ENCODE results near the gene IPO4. TPM values are rescaled to one million over a fixed set of nuclear protein-coding genes. Genes with fewer than 3 reads are reported as not detected.

The IPO4 gene
- total RNA-seq, 4 donors from 2014 or later: 35.7 to 73.2 (median 55.4) TPM

DNA sequence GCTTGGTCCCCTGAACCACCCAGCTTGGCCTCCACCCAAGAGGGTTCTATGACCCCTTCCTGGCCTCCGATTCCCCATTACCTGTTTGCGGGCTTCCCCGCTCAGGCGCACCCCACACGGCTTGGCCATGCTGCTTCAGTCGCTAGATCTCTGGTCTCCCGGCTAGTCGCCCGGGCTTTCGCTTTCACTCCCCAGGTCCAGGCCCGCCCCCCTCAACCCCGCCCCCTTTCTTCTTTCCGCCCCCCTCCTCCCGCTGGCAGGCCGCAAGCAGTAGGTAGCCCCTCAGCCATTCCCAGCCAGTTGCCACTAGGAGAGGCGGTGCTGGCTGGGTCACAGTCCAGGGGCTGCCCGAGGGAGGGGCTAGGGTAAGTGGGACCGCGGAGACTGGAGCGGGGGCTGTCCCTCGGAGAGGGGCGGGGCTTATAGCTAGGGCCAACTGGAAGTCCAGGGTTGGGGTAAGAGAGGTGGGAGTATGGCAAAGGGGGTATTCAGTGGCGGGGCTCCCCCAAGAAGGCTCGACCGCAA lies 42.1 kb downstream of the IPO4 start, which contains the start of gene PSME2:
PSME2 (minus strand) TSS at position 158 of the 525 bp plus-strand sequence; CDS start at position 129, 29 bp downstream.
- Histone ChIP-seq H3K9me3 (no peaks in the 10 kb centered on the region), H3K36me3 (peaks cover 0 to 42% of the 10 kb centered on the region in 2 donors), H3K27ac (peak within 1 kb of the TSS; percentile 92 to 97 (median 92)), H3K27me3 (no peaks in the 10 kb centered on the region), H3K4me1 (peaks cover 25 to 26% of the 10 kb centered on the region in 2 donors), H3K4me3 (peak within 1 kb of the TSS; percentile 75 to 92 (median 84))
- intact Hi-C loops (cut with DNase I; ENCODE audit: low total_unique reads): loop anchor here (2.0 kb wide), 1 partner anchor 86 kb away; the partner anchor contains the start of genes GMPR2 and NEDD8
- in situ Hi-C loops (cut with MboI; ENCODE audit: low sequenced_read_pairs in 4 of 4): loop anchor here in 1 of 4 donors (25.0 kb wide), 1 partner anchor 834 kb away; the partner anchor contains the start of genes BCL2L2, PABPN1 and PPP1R3E
- ATAC-seq (peak; percentile 77 to 81), DNase-seq (peak; percentile 90 to 95)
- peak in 1 of 2 donors; percentile 21 for TF ChIP-seq POLR2A (IDR thresholded peaks at IDR 0.05)
- TF ChIP-seq, protein P1, sequence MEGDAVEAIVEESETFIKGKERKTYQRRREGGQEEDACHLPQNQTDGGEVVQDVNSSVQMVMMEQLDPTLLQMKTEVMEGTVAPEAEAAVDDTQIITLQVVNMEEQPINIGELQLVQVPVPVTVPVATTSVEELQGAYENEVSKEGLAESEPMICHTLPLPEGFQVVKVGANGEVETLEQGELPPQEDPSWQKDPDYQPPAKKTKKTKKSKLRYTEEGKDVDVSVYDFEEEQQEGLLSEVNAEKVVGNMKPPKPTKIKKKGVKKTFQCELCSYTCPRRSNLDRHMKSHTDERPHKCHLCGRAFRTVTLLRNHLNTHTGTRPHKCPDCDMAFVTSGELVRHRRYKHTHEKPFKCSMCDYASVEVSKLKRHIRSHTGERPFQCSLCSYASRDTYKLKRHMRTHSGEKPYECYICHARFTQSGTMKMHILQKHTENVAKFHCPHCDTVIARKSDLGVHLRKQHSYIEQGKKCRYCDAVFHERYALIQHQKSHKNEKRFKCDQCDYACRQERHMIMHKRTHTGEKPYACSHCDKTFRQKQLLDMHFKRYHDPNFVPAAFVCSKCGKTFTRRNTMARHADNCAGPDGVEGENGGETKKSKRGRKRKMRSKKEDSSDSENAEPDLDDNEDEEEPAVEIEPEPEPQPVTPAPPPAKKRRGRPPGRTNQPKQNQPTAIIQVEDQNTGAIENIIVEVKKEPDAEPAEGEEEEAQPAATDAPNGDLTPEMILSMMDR (IDR thresholded peaks at IDR 0.05 in 4 of 5, conservative IDR thresholded peaks at IDR 0.05 in 1 of 5): no peak

DNA sequence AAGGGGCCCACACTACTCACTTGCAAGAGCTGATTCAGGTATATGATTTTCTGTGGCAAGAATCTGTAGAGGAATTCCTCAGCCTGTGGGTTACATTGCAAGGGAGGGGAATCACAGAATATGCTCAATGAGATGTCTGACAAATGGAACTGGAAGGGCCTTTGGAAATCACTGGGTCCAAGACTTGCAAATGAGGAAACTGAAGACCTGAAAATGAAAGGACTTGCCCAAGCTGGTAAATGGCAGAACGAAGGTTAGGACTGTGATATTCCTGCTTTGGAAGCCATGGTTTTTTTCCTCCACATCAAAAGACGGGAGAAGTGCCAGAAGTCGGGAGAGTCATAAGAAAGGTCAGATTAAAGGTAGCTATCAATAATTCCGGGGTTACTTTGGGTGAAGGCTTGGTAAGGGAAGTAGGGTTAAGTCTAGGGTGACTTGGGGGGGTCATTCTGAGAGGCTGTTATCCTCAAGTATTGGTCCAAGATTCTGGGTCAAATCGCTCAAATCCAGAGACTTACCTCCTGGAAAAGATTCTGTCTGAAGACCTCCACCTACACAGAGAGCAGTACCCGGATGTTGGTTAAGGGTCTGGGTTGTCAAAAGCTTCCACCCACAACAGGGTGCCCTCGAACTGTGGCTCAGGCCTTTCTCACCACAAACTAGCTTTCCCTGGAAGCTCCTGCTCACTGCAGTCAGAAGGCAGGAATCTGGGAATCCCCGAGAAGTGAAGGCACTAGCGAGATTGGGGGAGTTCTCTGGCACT lies 42.7 kb downstream of the IPO4 start:
- ATAC-seq (no peak), DNase-seq (no peak)
- H3K27me3 ChIP-seq: no peaks in the 10 kb centered on the region
- peaks cover 0 to 35% of the 10 kb centered on the region in 2 donors for H3K36me3 ChIP-seq
- TF ChIP-seq POLR2A (IDR thresholded peaks at IDR 0.05): no peak
- TF ChIP-seq, protein P1 (IDR thresholded peaks at IDR 0.05 in 4 of 5, conservative IDR thresholded peaks at IDR 0.05 in 1 of 5): no peak
- H3K4me1 ChIP-seq: peaks cover 25 to 26% of the 10 kb centered on the region in 2 donors
- no peaks in the 10 kb centered on the region for H3K9me3 ChIP-seq
- peak overlapping the region; percentile 75 to 92 (median 84) for H3K4me3 ChIP-seq
- in situ Hi-C loops (cut with MboI; ENCODE audit: low sequenced_read_pairs in 4 of 4): loop anchor here in 1 of 4 donors (25.0 kb wide), 1 partner anchor 834 kb away; the partner anchor contains the start of genes BCL2L2, PABPN1 and PPP1R3E
- peak overlapping the region; percentile 92 to 97 (median 92) for H3K27ac ChIP-seq
- intact Hi-C loops (cut with DNase I; ENCODE audit: low total_unique reads): loop anchor here (2.0 kb wide), 1 partner anchor 87 kb away; the partner anchor contains the start of genes GMPR2 and NEDD8

DNA sequence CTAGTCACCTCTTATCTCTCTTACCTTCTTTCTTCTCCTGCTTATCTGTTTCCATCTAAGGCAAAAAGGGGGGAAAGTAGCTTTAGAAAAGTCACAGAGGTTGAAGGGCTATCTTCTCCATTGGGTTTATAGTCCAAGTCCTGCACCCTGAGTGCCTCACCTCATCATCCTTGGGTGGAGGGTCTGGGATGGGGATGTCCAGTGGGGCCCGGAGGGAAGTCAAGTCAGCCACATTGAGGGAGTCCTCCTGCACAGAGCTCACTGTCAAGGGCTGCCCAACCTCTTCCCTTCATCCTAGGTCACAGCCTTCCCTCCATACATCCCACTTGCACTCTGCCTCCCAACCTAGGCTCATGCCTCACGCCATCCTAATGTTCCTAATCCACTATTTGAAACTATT lies 43.4 kb downstream of the IPO4 start:
- ATAC-seq (no peak), DNase-seq (no peak)
- Histone ChIP-seq H3K9me3 (no peaks in the 10 kb centered on the region), H3K4me1 (peaks cover 25 to 26% of the 10 kb centered on the region in 2 donors), H3K27me3 (no peaks in the 10 kb centered on the region), H3K36me3 (peaks cover 0 to 29% of the 10 kb centered on the region in 2 donors), H3K4me3 (no peak overlapping the region), H3K27ac (peak overlapping the region; percentile 92 to 97 (median 92))
- TF ChIP-seq POLR2A (IDR thresholded peaks at IDR 0.05): no peak
- in situ Hi-C loops (cut with MboI; ENCODE audit: low sequenced_read_pairs in 4 of 4): loop anchor here in 1 of 4 donors (25.0 kb wide), 1 partner anchor 833 kb away; the partner anchor contains the start of genes BCL2L2, PABPN1 and PPP1R3E
- intact Hi-C loops (cut with DNase I; ENCODE audit: low total_unique reads): no loop called here

DNA sequence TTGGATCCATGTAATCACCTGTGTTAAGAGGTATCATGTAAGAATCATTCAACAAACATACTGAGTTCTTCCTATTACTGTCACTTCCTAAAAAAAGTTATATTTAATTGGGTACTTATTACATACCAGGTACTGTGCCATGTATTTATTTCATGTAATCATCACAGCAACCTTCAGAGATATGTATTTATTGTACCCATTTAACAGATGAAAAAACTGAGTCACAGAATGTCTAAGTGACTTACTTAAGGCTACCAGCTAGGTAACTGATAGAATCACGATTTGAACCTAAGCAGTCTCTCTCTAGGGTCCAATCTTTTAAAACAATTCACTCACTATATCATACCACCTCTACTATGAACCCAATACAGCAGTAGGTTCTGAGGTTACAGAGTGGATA lies 44.2 kb downstream of the IPO4 start:
- Histone ChIP-seq H3K4me1 (peaks cover 33 to 34% of the 10 kb centered on the region in 2 donors), H3K27me3 (no peaks in the 10 kb centered on the region), H3K36me3 (peaks cover 0 to 21% of the 10 kb centered on the region in 2 donors), H3K4me3 (no peak overlapping the region), H3K9me3 (no peaks in the 10 kb centered on the region), H3K27ac (peak overlapping the region in 2 of 4 donors; percentile 92)
- in situ Hi-C loops (cut with MboI; ENCODE audit: low sequenced_read_pairs in 4 of 4): loop anchor here in 1 of 4 donors (25.0 kb wide), 1 partner anchor 832 kb away; the partner anchor contains the start of genes BCL2L2, PABPN1 and PPP1R3E
- intact Hi-C loops (cut with DNase I; ENCODE audit: low total_unique reads): no loop called here
- DNase-seq (no peak), ATAC-seq (no peak)
- TF ChIP-seq, protein P1 (IDR thresholded peaks at IDR 0.05 in 4 of 5, conservative IDR thresholded peaks at IDR 0.05 in 1 of 5): no peak
- no peak for TF ChIP-seq POLR2A (IDR thresholded peaks at IDR 0.05)
